DMS 273 treated with DMSO at 0.1 percent for 48 hours (cell line): ENCODE data around the gene CRLF1.
A peak's percentile ranks its signal among the peaks of the same experiment; 100 is the strongest.

Source experiments
- DNase-seq: peaks from one replicate; lab custom pipeline; 2025; lab: John Stamatoyannopoulos, UW

CRLF1 gene

DNA sequence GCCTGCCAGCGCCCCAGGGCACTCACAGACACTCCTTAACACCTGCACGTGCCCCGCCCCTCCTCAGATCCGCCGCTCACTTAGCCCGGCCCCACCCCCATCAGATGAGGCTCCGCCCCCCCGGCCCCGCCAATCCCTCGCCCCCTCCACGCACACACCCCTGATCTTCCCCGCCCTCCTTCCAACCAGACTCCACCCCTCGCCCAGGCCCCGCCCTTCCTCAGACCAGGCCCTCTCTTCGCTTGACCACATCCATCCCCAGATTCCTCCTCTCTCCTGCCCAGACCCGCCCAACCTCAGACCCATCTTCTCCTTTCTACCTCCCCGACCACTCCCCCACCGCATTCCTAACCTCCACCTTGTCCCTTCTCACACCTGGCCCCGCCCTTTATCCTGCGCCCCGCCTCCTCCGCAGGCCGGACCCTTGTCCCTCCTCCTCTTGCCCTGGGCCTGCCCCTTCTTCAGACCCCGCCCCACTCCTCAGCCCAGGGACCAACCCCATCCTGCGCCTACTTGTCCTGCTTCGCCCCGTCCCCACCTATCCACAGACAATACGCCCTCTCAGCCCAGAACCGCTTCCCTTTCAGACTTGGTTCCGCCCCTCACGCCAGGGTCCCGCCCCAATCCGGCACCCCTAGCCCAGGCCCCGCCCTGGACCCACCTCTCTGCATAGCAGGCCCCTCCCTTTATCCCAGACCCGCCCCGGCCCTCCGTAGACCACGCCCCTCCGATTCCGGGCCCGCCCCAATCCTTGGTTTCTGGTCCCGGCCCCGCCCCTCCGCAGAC, 29.8 kb upstream of the CRLF1 start:
- DNase-seq = peak; percentile 50

DNA sequence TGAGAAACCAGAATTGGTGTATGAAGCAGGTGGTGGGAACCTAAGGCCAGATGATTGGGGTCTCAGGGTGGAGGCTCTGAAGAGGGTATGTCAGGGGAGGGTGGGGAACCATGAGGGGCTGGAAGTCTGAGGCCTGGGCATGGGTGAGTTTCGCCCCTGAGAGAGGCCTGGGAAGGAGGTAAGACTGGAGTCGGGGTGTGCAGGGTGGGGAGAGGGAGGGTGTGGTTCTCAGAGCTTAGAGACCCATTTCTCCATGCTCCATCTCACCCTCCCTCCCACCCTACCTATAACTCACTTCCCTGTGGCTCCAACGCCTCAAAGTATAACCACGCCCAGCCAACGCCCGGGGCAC, 29.2 kb upstream of the CRLF1 start:
- no peak for DNase-seq

DNA sequence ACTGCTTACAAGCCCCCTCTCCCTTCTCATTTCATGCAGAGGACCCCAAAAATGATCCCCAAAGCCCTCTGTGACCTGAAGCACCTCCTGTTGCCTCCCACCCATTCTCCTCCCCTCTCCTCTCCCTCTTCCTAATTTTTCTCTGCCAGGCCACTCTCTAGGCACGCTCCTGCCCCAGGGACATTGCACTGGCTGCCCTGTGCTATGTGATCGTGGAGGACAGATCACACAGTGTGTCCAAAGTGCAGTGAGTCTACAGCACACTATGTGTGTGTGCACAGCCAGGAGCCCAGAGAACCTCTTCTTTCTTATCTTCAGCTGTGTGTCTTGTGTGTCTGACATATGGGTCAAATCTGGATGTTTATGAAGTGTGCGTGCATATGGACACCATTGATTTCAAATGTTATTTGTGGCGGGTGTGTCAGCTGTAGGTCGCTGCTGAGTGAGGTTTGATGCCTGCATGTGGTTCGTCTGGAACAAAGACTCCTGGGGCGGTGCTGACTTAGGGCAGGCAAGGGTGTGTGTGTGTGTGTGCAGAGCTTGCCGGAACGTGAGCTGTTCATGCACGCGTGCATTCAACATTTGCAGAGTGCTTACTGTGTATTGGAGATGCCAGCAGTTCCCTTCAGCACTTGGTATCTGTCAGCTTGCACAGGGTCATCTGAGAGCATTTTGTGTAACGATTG, 28.2 kb upstream of the CRLF1 start:
- DNase-seq = no peak

DNA sequence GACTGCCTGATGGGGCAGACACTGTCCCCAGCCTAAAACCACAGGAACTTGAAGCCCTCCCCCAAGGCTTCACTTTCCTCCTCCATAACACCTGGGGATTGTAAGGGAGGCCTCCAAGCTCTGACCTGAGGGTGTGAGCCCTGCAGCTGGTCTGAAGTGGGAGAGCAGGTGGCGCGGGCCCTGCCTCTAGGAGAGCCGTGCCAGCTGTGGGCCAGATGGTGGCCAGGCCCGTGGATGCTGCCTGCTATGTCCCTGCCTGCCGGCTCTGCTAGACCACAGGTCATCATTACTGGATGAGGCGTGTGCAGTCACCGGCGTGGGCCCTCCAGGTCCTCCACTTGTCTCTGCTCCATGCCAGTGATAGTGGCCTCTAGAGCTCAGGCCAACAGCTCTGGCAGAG, 26.7 kb upstream of the CRLF1 start:
- peak; percentile 46 for DNase-seq

DNA sequence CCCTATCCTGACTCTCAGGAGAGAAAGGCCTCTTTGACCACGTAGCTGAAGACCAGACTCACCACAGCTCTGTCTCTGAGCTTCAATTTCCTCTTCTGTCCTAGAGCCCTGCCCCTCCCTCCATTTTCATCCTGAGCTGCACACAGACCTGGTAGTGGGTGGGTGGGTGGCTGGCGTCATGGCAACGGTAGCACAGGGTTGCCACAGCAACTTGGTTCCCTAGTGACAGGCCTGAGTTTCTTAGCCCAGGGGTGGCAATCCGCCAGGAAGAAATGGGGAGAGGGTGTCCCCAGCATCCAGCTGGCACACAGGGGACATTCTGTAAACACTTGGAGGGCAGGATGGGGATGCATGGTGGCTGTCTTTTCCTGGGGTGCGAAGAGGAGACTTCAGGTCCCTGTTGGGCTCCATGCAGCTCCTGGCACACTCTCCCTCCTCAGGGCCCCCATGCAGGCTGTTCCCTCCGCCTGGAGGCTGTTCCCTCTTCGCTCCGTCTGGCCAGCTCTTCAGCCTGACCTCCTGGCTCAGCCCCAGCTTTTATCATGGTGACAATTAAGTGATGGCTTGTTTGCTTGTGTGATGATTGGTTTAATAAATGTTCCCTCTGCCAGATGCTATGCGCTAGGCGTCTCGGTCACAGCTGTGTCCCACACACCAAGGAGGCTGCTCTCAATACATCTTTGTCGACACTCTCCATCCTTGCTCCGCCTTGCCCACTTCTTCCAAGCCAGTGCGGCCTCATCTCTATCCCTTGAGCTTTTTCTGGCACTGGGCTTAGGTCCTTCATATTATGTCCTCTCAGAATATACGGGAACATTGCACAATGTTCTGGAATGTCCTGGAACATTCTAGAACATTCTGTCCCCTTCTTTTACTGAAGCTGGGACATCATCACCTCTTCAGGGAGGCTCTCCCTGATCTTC, 22.8 kb upstream of the CRLF1 start:
- no peak for DNase-seq

DNA sequence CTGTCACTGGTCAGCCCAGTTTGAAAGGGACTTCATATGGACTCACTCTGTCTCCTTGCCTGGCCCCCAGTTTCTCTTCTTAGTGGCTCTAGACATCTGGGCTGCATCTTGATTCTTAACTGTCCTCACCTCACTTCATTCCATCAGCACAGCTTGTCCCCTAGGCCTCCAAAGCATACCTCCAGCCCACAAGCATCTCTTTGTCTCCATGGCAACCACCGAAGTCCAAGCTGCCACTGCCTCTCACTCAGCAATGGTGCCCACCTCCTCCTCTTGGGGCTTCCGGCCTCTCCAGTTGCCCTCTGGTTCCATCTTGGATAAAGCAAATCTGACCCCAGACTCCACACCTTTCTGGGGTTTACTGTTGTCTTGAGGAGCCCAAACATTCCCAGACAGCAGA, 20.3 kb upstream of the CRLF1 start:
- DNase-seq = no peak

DNA sequence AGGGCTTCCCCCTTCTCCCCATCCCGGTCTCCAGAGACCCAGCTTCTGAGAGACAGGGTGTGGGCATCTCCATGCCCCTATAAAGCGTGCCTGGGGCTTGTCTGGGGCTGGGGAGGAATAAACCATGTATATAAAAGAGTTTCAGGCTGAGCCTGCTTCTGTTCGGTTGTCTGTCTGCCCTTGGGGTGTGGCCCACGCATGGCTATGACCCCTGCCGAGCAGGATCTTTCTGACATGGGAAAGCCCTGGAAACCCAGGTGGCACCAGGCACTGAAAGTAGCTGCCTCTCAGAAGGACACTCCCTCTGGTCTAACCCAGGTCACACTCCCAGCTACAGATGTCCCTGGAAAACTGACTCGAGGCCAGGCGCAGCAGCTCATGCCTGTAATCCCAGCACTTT, 14.3 kb upstream of the CRLF1 start:
- no peak for DNase-seq

DNA sequence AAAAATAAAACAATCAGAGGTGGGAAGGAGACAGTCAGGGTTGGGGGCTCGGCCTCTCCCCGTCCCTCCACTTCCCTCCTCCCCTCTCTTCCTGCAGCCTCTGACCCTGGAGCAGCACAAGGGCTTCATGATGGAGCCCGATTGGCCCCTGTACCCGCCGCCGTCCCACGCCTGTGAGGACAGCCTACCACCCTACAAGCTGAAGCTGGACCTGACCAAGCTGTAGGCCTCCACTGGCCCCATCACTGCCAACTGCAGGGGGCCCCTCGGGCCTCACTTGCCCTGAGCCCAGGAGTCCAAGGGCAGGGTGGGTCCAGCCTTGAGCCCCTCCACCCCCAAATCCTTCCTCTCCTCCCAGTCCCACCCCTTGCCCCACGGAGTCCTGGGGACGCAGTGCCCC, 13.7 kb upstream of the CRLF1 start:
- DNase-seq = no peak

DNA sequence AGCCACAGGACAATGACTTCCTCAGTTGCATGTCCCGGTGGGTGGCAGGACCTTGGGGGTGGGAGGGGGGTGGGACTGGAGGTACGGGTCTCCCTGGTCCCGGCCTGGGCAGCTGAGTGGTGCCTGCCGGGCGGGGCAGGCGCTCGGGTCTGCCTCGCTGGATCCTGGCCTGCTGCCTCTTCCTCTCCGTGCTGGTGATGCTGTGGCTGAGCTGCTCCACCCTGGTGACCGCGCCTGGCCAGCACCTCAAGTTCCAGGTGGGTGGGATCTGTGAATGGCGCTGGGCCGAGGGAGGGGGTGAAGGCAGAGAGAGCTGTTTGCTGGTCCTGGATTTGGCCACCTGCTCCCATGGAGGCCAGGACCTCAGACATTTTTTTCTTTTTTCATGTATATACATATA, 11.6 kb upstream of the CRLF1 start:
- DNase-seq = no peak

DNA sequence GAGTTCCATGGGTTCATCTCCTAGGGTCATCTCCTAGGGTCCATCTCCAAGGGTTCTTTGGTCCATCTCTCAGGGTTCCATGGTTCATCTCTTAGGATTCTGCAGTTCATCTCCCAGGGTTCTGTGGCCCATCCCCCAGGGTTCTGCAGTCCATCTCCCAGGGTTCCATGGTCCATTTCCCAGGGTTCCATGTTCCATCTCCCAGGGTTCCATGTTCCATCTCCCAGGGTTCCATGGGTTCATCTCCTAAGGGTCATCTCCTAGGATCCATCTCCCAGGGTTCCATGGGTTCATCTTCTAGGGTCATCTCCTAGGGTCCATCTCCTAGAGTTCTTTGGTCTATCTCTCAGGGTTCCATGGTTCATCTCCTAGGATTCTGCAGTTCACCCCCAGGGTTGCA, 11.0 kb upstream of the CRLF1 start:
- DNase-seq = no peak

DNA sequence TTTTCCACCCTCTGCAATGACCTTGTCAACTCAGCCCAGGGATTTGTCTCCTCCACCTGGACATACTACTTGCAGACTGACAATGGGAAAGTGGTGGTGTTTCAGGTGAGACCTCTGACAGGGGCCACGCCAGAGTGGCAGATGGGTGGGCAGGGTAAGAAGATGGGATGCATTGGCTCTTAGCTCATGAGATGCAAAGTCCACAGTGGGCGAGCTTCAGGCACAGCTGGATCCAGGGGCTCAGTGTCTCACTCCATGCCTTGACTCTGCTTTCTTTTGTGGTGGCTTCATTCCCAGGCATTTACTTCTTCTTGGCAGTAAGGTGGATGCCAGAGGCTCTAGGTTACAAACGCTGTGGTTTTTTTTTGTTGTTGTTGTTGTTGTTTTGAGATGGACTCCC, 9.4 kb upstream of the CRLF1 start:
- no peak for DNase-seq

DNA sequence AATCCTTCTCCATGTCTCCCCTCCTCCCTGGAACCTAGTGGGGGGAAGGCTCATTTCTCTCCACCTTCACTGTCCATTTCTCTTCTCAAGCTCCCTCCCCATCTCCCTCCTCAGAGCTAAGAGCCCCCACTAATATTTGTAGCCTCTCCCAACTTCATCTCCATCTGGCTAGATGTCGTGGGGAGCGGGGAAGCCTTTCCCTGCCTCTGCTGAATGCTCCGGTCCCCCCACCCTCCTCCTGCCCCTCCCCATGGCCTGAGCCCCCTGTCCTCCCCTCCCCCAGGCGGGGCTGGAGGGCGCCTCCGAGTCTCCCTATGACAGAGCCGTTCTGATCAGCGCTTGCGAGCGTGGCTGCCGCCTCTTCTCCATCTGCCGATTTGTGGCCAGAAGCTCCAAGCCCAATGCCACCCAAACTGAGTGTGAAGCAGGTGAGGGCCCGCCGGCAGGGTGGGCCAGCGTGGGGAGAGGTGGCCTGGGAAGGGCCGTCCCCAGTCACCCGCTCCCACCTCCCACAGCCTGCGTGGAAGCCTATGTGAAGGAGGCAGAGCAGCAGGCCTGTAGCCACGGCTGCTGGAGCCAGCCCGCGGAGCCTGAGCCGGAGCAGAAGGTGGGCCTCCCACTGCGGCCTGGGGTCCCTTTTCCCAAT, 7.1 kb upstream of the CRLF1 start:
- DNase-seq = no peak

DNA sequence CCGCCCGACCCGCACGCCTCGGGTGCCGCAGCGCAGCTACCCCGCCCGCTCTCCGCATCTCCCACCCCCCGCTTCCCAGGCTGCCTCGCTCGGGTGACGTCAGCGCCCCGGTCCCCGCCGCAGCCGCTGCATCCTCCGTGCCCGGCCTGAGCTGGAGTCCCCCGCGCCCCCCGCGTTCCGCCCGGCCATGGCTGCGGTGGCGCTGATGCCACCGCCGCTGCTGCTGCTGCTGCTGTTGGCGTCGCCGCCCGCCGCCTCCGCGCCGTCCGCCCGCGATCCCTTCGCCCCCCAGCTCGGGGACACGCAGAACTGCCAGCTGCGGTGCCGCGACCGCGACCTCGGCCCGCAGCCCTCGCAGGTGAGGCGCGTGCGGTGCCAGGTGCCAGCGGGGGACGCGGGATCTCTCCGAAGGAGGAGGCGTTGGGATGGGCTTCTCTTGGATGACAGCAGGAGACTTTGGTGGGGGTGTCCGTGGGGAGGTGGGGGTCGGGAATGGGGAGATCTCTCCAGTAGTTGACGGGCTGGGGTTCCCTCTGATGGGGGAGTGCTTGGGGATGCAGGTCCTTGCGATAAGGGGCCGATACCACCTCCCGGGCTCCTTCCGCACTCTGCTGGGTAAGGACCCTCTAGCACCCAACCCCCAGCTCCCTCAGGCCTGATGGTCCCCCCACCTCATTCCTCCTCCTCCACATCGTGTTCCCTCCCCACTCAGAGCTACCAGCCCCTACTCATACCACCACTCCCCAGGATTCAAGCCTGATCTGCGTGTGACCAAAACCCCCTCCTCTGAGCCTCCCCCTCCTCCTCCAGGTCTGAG, 6.4 kb upstream of the CRLF1 start, which contains the start of gene TMEM59L:
Gene TMEM59L (plus strand): TSS at position 99 of the 817 bp plus-strand sequence. CDS start 89 bp downstream, at position 188.
- no peak for DNase-seq

DNA sequence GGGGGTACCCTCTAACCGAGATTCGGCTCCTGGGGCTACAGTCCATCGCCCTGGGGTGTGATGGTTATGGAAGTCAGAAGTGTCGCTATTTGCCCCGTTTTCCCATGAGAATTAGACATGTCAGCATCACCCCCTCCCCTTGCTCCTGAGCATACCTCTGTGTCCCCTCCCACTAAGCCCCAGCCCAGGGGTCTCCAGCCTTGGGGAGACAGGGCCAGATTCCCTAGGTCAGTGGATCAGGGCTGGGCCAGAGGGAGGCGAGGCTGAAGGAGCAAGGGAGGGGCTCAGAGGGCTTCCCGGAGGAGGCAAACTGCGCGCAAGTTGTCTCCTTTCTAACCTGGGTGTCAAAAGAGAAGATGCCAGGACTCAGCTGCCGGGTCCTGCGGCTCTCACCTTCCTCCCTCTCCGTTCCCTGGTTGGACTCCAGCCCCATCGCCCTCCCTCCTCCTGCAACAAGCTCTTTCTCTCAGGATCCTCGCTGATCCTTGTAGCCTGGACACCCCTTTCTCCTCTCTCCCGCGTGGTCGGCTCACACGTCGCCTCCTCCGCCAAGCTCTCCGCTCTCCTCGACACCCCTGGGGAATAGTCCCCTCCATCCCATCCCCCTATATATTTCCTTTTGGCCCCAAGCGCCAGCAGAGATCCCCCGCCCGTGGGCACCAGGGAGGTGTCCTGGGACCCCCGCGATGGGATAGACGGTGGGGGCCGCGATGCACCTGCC, 5.6 kb upstream of the CRLF1 start:
- no peak for DNase-seq

DNA sequence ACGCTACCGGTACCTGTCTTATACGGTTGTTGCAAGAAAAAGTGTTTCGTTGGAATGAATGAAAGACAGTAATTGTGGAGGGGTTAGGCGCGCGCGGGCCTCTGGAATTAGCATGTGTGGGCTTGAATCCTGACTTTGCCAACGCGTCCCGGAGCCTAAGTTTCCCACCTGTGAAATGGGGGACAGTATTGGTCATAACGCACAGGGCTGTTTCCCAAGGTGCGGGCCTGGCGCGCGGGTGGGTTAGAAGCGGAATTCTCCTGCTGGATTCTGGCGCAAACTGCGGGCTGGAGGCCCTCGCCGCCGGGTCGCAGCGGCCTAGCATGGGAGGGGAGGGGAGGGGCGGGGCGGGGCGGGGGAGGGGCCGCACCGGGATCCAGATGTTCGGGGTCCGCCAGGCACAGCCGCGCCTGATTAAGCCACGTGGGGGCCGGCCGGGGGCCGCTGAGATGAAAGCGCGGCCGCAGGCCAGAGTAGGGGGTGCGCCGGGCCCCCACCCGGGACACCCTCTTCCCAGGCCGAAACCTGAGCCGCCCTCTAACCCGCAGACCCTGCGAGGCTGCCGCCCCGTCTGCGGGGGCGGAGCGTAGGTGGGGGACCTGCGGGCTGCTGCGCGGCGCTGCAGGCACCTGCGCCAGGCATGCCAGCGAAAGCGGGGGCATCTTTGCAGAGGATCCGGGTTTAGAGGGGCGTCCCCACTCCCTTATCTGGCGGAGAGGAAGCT, 4.9 kb upstream of the CRLF1 start:
- DNase-seq = no peak

DNA sequence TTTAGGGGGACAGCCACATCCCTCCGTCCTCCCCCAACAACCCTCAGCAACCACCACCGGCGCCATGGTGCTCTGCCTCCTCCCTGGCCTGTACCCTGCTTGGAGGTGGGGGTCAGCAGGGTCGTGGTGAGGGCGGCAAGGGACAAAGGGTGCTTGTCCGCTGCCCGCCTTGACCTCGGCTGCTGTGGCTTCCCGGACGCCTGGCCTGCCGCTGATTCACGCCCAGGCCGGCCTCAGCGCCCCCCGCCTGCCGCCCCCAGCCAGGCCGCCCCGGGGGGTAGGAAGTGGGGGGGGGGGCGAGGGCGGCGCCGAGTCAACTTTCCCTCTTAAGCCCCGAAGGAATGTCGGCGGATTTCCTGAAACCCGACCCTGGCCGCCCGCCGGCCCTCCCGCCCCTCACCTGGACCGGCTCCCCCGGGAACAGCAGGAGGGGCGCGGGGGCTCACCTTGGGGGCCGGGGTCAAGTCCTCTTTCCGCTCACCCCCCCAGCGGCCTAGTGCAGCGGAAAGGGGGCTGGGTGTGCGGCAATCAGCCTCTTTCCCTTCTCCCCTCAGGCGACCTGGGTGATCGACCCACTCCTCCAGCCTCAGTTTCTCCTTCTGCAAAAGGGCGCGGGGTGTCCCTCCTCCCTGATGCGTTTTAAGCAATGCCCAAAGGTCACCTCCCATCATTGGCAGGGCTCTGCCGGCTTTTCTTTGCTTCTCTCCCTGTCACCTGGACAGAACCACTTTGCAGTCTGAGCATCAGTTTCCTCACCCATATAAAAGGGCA, 4.1 kb upstream of the CRLF1 start:
- DNase-seq = no peak

DNA sequence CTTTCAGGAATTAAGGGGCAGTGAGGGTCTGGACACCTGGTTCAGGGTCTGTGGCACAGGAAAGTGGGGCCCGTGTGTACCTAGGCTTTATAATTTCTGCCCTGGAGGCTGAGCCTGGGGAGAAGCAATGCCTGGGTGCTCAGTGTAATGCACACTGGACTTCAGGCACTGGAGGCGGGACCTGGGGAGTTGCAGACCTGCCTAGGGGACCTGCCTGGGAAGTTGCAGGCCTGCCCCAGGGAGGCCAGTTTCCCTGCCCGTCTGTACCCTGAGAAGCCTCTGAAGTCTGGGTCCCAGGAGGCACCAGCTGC, 3.6 kb upstream of the CRLF1 start:
- no peak for DNase-seq

DNA sequence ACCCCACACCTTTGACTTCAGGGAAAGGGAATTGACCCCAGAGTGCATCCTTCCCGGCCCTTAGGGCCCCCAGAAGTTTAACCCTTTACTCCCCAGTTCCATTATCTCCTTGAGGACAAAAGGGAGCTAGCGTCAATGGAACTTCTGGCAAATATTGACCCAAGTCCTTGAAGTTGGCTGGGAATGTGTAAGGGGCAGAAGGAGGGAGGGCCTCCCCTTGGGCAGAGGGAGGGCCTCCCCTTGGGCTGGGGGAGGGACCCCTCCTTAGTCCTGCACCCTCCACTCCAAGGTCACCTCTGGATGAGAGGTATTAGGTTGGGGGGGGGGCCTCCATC, 3.1 kb upstream of the CRLF1 start:
- no peak for DNase-seq
